Endometrium (tissue), 2 donors: ENCODE results near the gene NPTN.
"Not testable (repeated sequence)": the region's sequence is repeated elsewhere in the genome, so short reads cannot be mapped to it uniquely, and the experiment has no call there.

ENCODE experiments used
- FAIRE-seq: peaks from 2 replicates; lab custom pipeline; 2012; peaks lifted over from hg19 to GRCh38; lab: Jason Lieb, UNC
- donor health status: control.
- donor health status: control.

The NPTN gene

DNA sequence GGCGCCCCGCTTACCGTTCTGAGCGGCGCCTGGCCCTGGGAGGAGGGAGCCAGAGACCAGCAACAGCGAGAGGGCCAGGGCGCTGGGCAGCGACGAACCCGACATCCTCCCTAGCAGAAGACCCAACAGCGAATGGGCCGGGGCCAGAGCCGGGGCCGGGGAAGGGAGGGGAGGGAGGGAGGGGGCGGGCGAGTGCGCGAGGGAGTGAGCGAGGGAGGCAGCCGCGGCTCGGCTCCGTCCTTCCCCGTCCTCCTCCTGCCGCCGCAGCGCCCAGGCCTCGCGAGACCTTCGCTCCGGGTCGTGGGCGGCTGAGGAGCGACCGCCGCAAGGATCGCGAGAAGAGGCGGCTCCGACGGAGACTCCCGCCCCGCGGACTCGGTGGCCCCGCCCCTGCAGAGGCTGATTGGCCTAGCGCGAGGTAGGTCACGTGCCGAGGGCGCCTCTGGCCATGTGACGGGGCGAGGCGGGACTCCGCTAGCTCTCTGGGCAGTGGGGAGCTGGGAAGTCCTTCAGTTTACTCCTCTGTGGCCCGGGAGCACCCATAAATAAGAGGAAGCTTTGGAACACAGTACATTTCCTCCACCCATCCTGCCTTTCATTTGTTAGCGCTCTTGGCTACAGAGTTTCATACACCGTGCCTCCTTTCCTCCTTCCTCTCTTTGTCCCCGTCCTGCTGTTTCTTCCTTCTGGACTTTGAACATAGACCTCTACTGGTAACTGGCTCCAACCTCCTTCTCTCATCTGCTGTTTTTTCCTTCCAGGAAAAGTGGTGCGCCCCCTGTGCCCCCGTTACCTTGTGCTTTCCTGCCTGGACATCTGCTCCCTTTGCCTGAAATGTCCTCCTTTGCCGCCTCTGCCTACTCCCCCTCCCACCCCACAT lies at the start of gene NPTN:
NPTN (minus strand) TSS at position 279 of the 880 bp plus-strand sequence; CDS start at position 105, 174 bp downstream.
- no peak for FAIRE-seq

DNA sequence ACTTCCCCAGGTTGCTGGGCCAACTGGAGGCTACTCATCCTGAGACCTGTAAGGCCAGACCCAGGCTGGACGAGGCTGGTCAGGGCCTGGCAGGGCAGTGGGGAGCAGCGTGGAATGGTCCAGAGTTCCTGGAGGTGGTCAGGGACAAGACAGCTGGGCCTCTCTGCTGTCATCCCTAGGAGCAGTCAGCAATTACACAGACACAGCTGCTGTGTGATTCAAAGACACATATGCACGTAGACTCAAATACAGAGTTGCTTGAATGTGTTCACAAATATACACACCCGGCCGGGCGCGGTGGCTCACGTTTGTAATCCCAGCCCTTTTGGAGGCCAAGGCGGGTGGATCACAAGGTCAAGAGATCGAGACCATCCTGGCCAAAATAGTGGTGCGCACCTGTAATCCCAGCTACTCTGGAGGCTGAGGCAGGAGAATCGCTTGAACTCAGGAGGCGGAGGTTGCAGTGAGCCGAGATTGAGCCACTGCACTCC lies 49.5 kb upstream of the NPTN start:
- no peak for FAIRE-seq

DNA sequence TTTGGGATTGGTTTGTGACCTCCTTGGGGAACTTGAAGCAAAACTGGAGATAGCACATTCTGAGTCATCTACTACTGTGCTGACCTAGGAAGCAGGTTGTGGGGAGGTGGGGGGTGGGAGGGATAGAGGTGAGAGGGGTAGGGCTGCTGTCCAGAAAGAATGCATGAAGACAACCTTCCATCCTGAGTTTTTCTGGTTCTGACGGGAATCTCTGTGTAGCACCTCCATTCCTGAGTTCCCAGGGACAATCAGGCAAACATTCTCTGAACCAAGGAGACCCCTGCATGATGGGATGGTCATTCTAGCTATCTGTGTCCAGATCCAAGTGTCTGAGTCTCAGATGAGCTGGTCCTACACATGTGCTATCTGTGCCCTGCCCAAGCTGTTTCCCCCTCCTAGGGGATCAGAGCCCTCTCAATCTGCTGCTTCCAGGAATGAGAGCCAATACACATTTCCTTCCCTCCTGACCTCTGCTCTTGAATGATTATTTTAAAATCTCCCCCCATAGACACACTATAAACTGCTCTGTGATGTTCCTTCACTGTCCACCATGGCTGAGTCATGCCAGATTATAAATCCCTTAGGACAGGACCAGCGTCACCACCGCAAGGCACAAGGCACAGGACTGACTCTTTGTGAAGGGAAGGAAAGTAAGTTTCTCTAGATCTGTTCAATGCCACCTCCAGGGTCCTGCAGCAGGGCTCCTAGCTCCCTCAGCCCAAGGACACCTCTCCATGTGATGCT lies 48.8 kb upstream of the NPTN start:
- no peak for FAIRE-seq

GRCh38 chr15:73681063-73681462 lies 47.9 kb upstream of the NPTN start:
- FAIRE-seq = no peak

- no peak for FAIRE-seq
These were observed 47.4 kb upstream of the NPTN start for GRCh38 chr15:73680549-73680948.

GRCh38 chr15:73679964-73680363 lies 46.8 kb upstream of the NPTN start:
- no peak for FAIRE-seq

GRCh38 chr15:73679180-73679579 lies 46.0 kb upstream of the NPTN start:
- FAIRE-seq = no peak

GRCh38 chr15:73678498-73678897 lies 45.3 kb upstream of the NPTN start:
- FAIRE-seq = no peak

DNA sequence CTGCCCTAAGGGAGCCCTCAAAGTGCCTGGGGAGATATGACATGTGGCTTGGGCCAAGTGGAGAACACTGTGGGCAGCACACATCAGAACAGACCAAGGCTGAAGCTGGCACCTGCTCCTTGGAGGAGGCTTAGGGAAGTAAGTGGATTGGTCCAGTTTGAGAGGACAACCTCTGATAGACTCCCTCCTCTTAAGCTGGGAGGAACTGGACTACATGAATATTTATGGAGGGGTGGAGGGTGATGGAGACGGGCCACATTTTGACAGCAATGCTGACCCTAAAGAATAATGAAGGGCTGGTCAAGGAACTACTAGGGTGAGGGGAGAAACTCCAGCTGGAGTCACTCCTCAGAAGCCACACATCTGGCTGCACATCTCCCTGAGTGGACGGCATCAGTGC lies 44.5 kb upstream of the NPTN start:
- no peak for FAIRE-seq

DNA sequence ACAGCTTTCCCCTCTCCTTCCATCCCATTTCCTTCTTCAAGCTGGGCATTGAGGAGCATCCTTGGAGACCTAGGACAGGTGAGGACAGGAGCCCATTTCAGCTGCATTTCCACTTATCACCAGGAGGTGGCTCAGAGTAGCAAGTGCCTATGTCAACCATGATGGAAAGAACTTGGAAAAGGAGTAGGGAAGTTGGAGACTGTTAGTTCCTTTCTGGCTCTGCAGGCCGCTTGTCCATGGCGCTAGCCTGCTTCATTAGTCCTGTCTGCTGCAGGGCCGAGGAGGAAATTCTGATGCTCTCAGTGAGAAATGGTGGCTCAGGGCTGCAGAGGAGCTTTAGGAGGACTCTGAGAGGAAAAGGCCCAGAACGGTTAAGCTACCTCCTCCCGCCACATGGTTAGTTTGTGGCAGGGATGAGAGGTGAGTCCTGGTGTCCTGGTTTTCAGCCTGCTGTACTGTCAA lies 44.0 kb upstream of the NPTN start:
- no peak for FAIRE-seq

DNA sequence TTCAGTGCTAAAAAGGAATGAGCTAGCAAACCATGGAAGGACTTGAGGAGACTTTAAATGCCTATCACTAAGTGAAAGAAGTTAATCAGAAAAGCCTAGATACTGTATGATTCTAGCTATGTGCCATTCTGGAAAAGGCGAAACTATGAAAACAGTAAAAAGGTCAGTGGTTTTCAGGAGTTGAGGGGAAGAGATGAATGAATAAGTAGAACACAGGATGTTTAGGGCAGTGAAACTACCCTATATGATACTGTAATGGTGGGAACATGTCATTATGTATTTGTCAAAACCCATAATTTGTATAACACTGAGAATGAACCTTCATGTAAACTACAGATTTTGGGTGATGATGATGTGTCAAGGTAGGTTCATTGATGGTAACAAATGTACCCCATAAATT lies 41.4 kb upstream of the NPTN start:
- FAIRE-seq = no peak

GRCh38 chr15:73660455-73660854 lies 27.3 kb upstream of the NPTN start:
- FAIRE-seq = no peak

GRCh38 chr15:73658645-73659044 lies 25.5 kb upstream of the NPTN start:
- no peak for FAIRE-seq

GRCh38 chr15:73655724-73656123 lies 22.5 kb upstream of the NPTN start:
- no peak for FAIRE-seq

- no peak for FAIRE-seq
These were observed 21.5 kb upstream of the NPTN start for GRCh38 chr15:73654659-73655058.

GRCh38 chr15:73650416-73651126 lies 17.4 kb upstream of the NPTN start:
- no peak for FAIRE-seq

DNA sequence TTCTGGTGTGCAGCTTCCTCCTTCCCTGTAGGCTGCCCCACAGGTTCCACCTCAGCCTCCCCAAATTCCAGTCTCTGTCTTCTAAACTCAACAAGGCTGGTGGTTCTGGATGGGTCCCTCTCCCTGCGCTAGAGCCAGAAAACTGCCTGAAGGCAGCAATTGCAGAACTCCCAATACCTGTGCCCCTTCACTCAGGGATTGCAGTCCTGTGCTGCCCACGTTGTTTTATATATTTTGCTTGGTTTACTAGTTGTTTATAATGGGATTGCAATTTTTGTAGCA lies 14.8 kb upstream of the NPTN start:
- FAIRE-seq = no peak

DNA sequence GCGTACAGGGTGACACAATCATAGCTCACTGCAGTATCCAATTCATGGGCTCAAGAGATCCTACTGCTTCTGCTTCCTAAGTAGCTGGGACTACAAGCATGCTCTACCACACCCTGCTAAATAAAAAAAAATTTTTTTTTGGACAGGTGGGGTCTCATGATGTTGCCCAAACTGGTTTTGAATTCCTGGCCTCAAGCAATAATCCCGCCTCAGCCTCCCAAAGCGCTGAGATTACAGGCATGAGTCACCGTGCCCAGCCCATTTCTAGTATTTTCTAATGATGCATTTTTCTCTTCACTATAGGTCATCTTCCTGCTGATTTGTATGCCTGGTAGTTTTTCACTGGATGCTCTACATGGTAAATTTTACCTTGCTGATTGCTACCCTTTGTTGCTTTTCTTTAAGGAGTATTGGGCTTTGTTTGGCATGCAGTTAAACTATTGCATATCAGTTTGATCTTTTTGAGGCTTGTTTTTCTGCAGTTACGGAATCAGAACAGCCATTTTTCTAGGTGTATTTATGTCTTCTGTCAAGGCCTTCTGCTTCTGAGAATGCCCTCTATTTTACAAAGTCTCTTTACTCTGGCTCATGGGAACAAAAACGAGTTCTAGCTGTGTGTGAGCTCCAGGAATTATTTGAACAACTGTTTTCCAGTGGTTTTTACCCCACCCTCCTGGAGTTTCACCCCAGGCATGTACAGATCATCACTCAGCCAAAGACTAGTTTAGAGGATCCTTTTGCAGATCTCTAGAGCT lies 14.2 kb upstream of the NPTN start:
- no peak for FAIRE-seq

DNA sequence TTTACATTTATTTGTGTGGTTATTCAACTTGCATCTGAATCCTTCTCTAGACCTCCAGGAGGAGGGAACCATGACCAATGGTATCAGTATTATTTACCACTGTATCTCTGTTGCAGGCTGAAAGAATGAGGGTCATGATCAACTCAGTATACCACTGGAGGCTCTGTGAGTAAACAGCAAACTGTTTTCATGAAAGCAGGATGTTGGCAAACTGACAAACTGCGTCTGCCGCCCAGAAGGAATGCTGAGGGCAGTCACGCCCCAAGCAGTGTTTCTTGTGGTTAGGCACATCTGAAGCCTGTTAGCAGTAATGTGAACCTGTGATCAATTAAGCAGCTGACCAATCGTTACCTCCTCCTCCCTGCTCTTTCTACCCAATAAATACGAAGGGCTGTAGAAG lies 6.3 kb upstream of the NPTN start:
- not testable (repeated sequence) for FAIRE-seq

GRCh38 chr15:73637527-73637926 lies 4.3 kb upstream of the NPTN start:
- no peak for FAIRE-seq

DNA sequence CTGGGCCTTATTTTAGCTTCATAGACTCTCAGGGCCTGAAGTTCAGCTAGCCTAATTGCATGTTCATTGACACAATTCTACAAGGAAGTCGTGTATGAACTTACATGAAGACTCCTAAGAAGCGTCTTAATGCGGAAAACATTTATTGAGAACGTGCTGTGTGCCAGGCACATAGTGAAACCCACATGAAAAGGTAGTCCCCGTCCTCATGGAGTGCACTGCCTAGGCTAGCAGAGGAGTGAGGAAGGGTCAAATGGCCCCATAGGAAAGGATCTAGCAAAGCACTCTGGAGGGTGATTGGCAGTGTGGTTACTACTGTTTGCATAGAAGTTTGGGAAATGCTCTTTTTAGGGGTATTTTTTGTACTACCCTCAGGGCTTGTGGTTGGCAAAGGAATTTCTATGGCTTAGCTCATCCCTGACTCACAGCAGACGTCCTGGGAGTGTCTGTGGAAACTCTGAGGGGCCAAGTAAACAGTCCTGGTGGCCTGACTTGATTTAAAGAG lies 854 bp upstream of the NPTN start:
- FAIRE-seq = no peak

GRCh38 chr15:73632670-73633058 lies 525 bp downstream of the NPTN start:
- no peak for FAIRE-seq
